ENCODE measurements around the gene S100A9. TPM values are rescaled to one million over a fixed set of nuclear protein-coding genes. Genes with fewer than 3 reads are reported as not detected.

The S100A9 gene
- total and polyA plus RNA-seq, 2 experiments from 2014 or later = not detected

DNA sequence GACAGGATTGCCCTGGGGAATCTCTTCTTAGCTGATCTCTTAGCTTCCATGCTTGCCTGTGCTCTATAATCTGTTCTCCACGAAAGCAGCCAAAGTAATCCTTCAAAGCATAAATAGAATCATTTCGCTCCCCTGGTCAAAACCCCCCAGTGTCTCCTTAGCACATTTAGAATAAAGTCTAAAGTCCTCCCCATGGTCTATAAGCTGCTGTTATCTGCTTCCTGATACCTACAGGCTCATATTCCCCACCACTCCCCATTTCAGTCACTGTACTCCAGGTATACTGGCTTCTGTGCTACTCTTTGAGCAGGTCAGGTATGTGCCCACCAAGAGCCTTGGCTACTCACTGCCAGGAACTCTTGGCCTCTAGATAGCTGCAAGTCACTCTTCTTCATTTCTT is 14.9 kb downstream of the S100A9 start:
- H4K20me1 ChIP-seq (replicated peaks; ENCODE audit: insufficient read depth) = no peaks in the 10 kb centered on the region
- no peaks in the 10 kb centered on the region for H3K79me2 ChIP-seq (replicated peaks; ENCODE audit: insufficient read depth)
- Mint-ChIP-seq H3K9me3 (no peaks in the 10 kb centered on the region), H3K36me3 (ENCODE audit: low read depth) (no peaks in the 10 kb centered on the region), H3K27ac (no peak overlapping the region), H3K4me1 (no peaks in the 10 kb centered on the region), H3K27me3 (ENCODE audit: insufficient read depth, low read depth, poor library complexity) (peaks cover 5% of the 10 kb centered on the region), H3K4me3 (no peak overlapping the region)
- no peak overlapping the region for H3K27ac ChIP-seq (ENCODE audit: low read depth)
- H3K9me2 ChIP-seq (ENCODE audit: insufficient read depth) = peaks cover 13% of the 10 kb centered on the region; the same call in 1 of the 2 replicates
- no peaks in the 10 kb centered on the region for H3K27me3 ChIP-seq (ENCODE audit: insufficient read depth)
- TF ChIP-seq, protein P1, sequence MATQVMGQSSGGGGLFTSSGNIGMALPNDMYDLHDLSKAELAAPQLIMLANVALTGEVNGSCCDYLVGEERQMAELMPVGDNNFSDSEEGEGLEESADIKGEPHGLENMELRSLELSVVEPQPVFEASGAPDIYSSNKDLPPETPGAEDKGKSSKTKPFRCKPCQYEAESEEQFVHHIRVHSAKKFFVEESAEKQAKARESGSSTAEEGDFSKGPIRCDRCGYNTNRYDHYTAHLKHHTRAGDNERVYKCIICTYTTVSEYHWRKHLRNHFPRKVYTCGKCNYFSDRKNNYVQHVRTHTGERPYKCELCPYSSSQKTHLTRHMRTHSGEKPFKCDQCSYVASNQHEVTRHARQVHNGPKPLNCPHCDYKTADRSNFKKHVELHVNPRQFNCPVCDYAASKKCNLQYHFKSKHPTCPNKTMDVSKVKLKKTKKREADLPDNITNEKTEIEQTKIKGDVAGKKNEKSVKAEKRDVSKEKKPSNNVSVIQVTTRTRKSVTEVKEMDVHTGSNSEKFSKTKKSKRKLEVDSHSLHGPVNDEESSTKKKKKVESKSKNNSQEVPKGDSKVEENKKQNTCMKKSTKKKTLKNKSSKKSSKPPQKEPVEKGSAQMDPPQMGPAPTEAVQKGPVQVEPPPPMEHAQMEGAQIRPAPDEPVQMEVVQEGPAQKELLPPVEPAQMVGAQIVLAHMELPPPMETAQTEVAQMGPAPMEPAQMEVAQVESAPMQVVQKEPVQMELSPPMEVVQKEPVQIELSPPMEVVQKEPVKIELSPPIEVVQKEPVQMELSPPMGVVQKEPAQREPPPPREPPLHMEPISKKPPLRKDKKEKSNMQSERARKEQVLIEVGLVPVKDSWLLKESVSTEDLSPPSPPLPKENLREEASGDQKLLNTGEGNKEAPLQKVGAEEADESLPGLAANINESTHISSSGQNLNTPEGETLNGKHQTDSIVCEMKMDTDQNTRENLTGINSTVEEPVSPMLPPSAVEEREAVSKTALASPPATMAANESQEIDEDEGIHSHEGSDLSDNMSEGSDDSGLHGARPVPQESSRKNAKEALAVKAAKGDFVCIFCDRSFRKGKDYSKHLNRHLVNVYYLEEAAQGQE (IDR thresholded peaks at IDR 0.05; ENCODE audit: unreplicated experiment) = no peak
- no peak overlapping the region for H3K4me3 ChIP-seq
- no peaks in the 10 kb centered on the region for H3F3A ChIP-seq (replicated peaks; ENCODE audit: low read depth)
- no peaks in the 10 kb centered on the region for H3K36me3 ChIP-seq (ENCODE audit: insufficient read depth)
- H2AFZ ChIP-seq = no peak overlapping the region
- no peak overlapping the region for H3K4me2 ChIP-seq
- H3K4me1 ChIP-seq (ENCODE audit: insufficient read depth) = no peaks in the 10 kb centered on the region
- no peak for ATAC-seq
- no peak for DNase-seq (ENCODE audit: low spot score)

DNA sequence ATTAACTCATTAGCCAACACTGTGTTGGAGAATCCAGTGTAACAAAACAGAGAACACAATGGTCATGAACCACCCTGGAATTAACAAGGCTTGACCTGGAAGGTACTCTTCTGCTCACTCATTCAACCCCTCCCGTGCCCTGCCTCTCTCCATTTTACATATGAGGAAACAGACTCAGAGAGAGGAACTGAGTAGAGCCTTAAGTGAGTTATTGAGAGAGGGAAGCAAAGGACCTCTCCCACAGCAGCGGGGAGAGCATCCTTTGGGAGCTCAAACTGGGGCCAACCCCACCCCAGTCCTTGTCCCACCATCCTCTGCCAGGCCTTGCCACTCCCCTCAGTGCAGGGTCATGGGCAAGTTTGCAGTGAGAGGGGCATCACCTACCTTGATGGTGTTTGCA is 16.4 kb downstream of the S100A9 start:
- no peaks in the 10 kb centered on the region for H3F3A ChIP-seq (replicated peaks; ENCODE audit: low read depth)
- no peaks in the 10 kb centered on the region for H3K36me3 Mint-ChIP-seq (ENCODE audit: low read depth)
- no peaks in the 10 kb centered on the region for H4K20me1 ChIP-seq (replicated peaks; ENCODE audit: insufficient read depth)
- TF ChIP-seq EZH2phosphoT487 (IDR thresholded peaks at IDR 0.05; ENCODE audit: unreplicated experiment) = no peak
- TF ChIP-seq EZH2 (IDR thresholded peaks at IDR 0.05; ENCODE audit: low read depth, unreplicated experiment) = no peak
- no peak for TF ChIP-seq CREB1 (CRISPR knock-in tag; IDR thresholded peaks at IDR 0.05; ENCODE audit: low read depth)
- no peak for TF ChIP-seq ZNF331 (CRISPR knock-in tag; IDR thresholded peaks at IDR 0.05; ENCODE audit: low read depth)
- TF ChIP-seq, protein P2, sequence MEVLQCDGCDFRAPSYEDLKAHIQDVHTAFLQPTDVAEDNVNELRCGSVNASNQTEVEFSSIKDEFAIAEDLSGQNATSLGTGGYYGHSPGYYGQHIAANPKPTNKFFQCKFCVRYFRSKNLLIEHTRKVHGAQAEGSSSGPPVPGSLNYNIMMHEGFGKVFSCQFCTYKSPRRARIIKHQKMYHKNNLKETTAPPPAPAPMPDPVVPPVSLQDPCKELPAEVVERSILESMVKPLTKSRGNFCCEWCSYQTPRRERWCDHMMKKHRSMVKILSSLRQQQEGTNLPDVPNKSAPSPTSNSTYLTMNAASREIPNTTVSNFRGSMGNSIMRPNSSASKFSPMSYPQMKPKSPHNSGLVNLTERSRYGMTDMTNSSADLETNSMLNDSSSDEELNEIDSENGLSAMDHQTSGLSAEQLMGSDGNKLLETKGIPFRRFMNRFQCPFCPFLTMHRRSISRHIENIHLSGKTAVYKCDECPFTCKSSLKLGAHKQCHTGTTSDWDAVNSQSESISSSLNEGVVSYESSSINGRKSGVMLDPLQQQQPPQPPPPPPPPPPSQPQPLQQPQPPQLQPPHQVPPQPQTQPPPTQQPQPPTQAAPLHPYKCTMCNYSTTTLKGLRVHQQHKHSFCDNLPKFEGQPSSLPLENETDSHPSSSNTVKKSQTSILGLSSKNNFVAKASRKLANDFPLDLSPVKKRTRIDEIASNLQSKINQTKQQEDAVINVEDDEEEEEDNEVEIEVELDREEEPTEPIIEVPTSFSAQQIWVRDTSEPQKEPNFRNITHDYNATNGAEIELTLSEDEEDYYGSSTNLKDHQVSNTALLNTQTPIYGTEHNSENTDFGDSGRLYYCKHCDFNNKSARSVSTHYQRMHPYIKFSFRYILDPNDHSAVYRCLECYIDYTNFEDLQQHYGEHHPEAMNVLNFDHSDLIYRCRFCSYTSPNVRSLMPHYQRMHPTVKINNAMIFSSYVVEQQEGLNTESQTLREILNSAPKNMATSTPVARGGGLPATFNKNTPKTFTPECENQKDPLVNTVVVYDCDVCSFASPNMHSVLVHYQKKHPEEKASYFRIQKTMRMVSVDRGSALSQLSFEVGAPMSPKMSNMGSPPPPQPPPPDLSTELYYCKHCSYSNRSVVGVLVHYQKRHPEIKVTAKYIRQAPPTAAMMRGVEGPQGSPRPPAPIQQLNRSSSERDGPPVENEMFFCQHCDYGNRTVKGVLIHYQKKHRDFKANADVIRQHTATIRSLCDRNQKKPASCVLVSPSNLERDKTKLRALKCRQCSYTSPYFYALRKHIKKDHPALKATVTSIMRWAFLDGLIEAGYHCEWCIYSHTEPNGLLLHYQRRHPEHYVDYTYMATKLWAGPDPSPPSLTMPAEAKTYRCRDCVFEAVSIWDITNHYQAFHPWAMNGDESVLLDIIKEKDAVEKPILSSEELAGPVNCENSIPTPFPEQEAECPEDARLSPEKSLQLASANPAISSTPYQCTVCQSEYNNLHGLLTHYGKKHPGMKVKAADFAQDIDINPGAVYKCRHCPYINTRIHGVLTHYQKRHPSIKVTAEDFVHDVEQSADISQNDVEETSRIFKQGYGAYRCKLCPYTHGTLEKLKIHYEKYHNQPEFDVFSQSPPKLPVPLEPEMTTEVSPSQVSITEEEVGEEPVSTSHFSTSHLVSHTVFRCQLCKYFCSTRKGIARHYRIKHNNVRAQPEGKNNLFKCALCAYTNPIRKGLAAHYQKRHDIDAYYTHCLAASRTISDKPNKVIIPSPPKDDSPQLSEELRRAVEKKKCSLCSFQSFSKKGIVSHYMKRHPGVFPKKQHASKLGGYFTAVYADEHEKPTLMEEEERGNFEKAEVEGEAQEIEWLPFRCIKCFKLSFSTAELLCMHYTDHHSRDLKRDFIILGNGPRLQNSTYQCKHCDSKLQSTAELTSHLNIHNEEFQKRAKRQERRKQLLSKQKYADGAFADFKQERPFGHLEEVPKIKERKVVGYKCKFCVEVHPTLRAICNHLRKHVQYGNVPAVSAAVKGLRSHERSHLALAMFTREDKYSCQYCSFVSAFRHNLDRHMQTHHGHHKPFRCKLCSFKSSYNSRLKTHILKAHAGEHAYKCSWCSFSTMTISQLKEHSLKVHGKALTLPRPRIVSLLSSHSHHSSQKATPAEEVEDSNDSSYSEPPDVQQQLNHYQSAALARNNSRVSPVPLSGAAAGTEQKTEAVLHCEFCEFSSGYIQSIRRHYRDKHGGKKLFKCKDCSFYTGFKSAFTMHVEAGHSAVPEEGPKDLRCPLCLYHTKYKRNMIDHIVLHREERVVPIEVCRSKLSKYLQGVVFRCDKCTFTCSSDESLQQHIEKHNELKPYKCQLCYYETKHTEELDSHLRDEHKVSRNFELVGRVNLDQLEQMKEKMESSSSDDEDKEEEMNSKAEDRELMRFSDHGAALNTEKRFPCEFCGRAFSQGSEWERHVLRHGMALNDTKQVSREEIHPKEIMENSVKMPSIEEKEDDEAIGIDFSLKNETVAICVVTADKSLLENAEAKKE (CRISPR knock-in tag; IDR thresholded peaks at IDR 0.05) = no peak
- no peak for TF ChIP-seq ZNF114 (CRISPR knock-in tag; IDR thresholded peaks at IDR 0.05)
- no peak for TF ChIP-seq NANOG (IDR thresholded peaks at IDR 0.05; ENCODE audit: borderline replicate concordance)
- TF ChIP-seq, protein P3, sequence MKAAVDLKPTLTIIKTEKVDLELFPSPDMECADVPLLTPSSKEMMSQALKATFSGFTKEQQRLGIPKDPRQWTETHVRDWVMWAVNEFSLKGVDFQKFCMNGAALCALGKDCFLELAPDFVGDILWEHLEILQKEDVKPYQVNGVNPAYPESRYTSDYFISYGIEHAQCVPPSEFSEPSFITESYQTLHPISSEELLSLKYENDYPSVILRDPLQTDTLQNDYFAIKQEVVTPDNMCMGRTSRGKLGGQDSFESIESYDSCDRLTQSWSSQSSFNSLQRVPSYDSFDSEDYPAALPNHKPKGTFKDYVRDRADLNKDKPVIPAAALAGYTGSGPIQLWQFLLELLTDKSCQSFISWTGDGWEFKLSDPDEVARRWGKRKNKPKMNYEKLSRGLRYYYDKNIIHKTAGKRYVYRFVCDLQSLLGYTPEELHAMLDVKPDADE (IDR thresholded peaks at IDR 0.05) = no peak
- TF ChIP-seq POLR2AphosphoS5 (IDR thresholded peaks at IDR 0.05; ENCODE audit: low read depth) = no peak
- no peak for TF ChIP-seq STAT1 (IDR thresholded peaks at IDR 0.05; ENCODE audit: unreplicated experiment)
- no peak for TF ChIP-seq JUNB (IDR thresholded peaks at IDR 0.05; ENCODE audit: unreplicated experiment)

More for the DNA sequence above, 16.4 kb downstream of the S100A9 start:
- no peak overlapping the region for H3K4me3 Mint-ChIP-seq
- H3K4me1 Mint-ChIP-seq = no peaks in the 10 kb centered on the region
- Histone ChIP-seq H3K9me2 (ENCODE audit: insufficient read depth) (peaks cover 13% of the 10 kb centered on the region; the same call in 1 of the 2 replicates), H3K4me1 (ENCODE audit: insufficient read depth) (no peaks in the 10 kb centered on the region), H3K27me3 (ENCODE audit: insufficient read depth) (no peaks in the 10 kb centered on the region), H2AFZ (no peak overlapping the region), H3K4me2 (no peak overlapping the region), H3K4me3 (no peak overlapping the region), H3K79me2 (replicated peaks; ENCODE audit: insufficient read depth) (no peaks in the 10 kb centered on the region), H3K27ac (ENCODE audit: low read depth) (no peak overlapping the region), H3K36me3 (ENCODE audit: insufficient read depth) (no peaks in the 10 kb centered on the region)
- peaks cover 2% of the 10 kb centered on the region for H3K27me3 Mint-ChIP-seq (ENCODE audit: insufficient read depth, low read depth, poor library complexity)
- no peaks in the 10 kb centered on the region for H3K9me3 Mint-ChIP-seq
- H3K27ac Mint-ChIP-seq = no peak overlapping the region
- no peak for DNase-seq (ENCODE audit: low spot score)
- ATAC-seq = no peak
